Measurements from ENCODE around the gene TMC4.

DNA sequence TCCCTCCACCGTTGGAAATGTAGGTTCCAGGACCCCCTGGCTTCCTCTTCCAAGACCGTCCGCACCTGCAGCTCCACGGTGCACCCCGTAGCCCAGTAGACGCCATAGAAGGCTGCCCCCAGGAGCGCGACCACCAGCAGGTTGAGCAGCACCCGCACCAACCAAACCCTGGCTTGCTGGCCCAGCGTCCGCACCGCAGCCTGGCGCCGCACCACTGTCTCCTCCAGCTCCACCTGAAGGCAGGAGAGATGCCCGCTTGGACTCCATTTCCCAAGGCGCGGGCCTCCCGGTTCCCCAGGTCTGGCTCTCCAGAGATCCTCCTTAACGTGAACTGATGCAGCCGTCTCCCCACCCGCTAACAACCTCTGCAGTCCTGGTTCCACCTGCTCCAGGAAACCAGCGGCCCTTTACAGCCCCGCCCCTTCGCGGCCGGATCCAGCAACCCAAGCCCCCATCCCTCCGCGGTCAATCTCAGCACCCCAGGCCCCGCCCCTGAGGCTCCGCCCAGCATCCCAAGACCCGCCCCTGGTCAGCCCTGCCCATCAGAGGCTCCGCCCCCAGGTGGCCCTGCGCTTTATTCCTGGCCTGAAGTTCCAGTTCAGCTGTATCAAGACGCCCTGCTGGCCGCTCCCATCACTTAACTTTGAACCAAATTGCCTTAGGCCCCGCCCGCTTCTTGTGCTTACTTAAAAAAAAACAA, 8.4 kb downstream of the TMC4 start:
- no peak for TF ChIP-seq POLR2AphosphoS5 (IDR thresholded peaks at IDR 0.05; ENCODE audit: borderline replicate concordance, low read depth, low read length)
- TF ChIP-seq EZH2 (IDR thresholded peaks at IDR 0.05) = no peak
- TF ChIP-seq FOXP2 (optimal IDR thresholded peaks at IDR 0.05; ENCODE audit: control extremely low read depth, extremely low read length, insufficient read depth) = no peak

Data from SK-N-MC (cell line).